ENCODE data around the gene GJD4. TPM values are rescaled to one million over a fixed set of nuclear protein-coding genes. Genes with fewer than 3 reads are reported as not detected.

GJD4 gene
- total RNA-seq, 1 donor from 2014 or later = not detected

- intact Hi-C loops (cut with DNase I) = no loop called here
- ATAC-seq = no peak
- DNase-seq (ENCODE audit: missing footprints) = no peak
Observed at GRCh38 chr10:35576730-35577129, 28.4 kb upstream of the GJD4 start.

DNA sequence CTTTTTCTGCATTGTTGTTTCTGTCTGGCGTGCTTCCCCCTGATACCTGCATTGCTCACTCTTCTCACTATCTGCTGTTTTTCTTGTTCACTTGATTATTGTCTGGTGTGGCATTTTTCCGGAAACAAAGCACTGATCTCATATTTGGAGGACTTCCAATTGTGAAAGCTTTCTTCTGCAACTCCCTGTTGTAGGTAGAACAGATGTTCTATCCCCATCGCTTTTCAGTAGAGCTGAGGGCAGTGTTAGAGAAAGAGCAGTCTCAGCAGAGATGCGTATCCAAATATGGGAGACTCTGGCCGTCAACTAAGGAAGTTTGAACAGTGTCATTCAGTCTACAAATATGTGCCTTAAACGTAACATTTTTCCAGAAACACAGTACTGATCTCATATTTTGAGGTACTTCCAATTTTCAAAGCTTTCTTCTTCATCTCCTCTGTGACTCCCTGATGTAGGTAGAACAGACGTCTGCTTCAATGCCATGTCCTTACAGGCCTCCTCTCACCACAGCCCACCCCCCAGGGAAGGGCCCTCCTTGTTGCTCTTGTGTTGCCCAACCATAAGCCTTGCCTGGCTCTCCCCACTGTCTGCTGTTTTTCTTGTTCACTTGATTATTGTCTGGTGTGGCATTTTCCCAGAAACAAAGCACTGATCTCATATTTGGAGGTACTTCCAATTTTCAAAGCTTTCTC lies 27.1 kb upstream of the GJD4 start:
- intact Hi-C loops (cut with DNase I) = no loop called here
- no peak for ATAC-seq

DNA sequence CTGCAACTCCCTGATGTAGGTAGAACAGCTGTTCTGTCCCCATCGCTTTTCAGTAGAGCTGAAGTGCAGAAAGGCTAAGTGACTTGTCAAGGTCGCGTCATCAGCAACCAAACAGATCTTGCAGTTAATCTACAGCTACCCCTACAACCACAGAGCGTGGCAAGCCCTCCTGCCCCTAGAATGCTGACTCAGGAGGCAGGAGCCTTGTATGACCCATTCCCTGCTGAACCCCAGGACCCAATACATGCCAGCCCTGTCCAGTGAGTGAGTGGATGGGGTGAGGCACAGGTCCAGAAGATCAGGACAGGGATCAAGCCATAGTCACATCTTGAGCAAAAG lies 26.6 kb upstream of the GJD4 start:
- ATAC-seq = no peak
- DNase-seq (ENCODE audit: missing footprints) = no peak
- intact Hi-C loops (cut with DNase I) = no loop called here

More for the DNA sequence above, 27.1 kb upstream of the GJD4 start:
- no peak for DNase-seq (ENCODE audit: missing footprints)

- DNase-seq (ENCODE audit: missing footprints) (no peak), ATAC-seq (no peak)
- intact Hi-C loops (cut with DNase I) = no loop called here
Observed at GRCh38 chr10:35579116-35579515, 26.0 kb upstream of the GJD4 start.

- ATAC-seq (no peak), DNase-seq (ENCODE audit: missing footprints) (no peak)
- intact Hi-C loops (cut with DNase I) = no loop called here
Observed at GRCh38 chr10:35579726-35580422, 25.3 kb upstream of the GJD4 start.

- DNase-seq (ENCODE audit: missing footprints) = no peak
- intact Hi-C loops (cut with DNase I) = no loop called here
Observed at GRCh38 chr10:35580423-35580770, 24.7 kb upstream of the GJD4 start.

GRCh38 chr10:35581655-35582054 lies 23.5 kb upstream of the GJD4 start:
- intact Hi-C loops (cut with DNase I) = no loop called here
- DNase-seq (ENCODE audit: missing footprints) (no peak), ATAC-seq (no peak)

More at GRCh38 chr10:35580423-35580770, 24.7 kb upstream of the GJD4 start:
- no peak for ATAC-seq

- DNase-seq (ENCODE audit: missing footprints) = no peak
- ATAC-seq = no peak
- intact Hi-C loops (cut with DNase I) = no loop called here
Observed at GRCh38 chr10:35584946-35585345, 20.2 kb upstream of the GJD4 start.

DNA sequence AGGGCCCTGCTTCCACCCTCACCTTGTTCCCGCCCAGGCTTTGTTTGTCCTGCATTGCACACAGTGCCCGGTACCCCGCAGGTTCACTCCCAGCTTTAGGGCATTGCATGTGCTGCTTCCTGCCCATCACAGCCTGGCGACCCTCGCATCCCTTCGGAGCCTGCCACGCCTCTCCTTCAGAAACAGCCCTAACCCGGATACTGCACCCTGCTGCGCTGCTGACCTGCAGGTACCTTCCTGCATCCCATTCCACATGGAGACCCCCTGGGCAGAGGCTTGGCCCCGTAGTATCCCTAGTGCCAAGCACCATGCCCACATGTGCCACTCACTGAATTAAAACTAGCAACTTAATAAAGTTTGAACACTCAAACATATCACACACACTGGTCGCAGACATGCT lies 19.8 kb upstream of the GJD4 start:
- ATAC-seq (no peak), DNase-seq (ENCODE audit: missing footprints) (no peak)

GRCh38 chr10:35585903-35586535 lies 19.1 kb upstream of the GJD4 start:
- intact Hi-C loops (cut with DNase I) = no loop called here
- DNase-seq (ENCODE audit: missing footprints) (no peak), ATAC-seq (no peak)

More for the DNA sequence above, 19.8 kb upstream of the GJD4 start:
- intact Hi-C loops (cut with DNase I) = no loop called here

DNA sequence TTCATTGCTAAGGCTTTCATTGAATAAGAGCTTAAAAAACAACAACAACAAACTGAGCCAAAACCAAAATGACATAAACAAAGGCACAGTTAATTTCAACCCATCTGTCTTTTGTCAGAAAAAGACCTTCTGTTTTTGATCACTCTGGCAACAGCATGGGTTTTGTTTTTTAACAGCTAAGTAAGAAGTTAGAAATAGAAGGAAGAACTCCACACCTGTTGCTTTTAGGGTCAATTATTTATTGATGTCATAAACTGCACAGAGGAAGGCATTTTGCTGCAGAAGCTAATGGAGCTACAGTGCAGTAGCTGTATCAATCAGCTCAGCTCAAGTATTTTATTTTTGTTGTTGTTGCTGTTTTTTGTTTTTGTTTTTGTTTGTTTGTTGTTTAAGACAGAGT lies 16.3 kb upstream of the GJD4 start:
- DNase-seq (ENCODE audit: missing footprints) (no peak), ATAC-seq (no peak)
- intact Hi-C loops (cut with DNase I) = loop anchor here (1.0 kb wide), 1 partner anchor 19 kb away; no protein-coding TSS in a partner anchor

- DNase-seq (ENCODE audit: missing footprints) (no peak), ATAC-seq (no peak)
- intact Hi-C loops (cut with DNase I) = loop anchor here (10.0 kb wide), 1 partner anchor 348 kb away; no protein-coding TSS in a partner anchor
Observed at GRCh38 chr10:35592441-35592840, 12.7 kb upstream of the GJD4 start.

DNA sequence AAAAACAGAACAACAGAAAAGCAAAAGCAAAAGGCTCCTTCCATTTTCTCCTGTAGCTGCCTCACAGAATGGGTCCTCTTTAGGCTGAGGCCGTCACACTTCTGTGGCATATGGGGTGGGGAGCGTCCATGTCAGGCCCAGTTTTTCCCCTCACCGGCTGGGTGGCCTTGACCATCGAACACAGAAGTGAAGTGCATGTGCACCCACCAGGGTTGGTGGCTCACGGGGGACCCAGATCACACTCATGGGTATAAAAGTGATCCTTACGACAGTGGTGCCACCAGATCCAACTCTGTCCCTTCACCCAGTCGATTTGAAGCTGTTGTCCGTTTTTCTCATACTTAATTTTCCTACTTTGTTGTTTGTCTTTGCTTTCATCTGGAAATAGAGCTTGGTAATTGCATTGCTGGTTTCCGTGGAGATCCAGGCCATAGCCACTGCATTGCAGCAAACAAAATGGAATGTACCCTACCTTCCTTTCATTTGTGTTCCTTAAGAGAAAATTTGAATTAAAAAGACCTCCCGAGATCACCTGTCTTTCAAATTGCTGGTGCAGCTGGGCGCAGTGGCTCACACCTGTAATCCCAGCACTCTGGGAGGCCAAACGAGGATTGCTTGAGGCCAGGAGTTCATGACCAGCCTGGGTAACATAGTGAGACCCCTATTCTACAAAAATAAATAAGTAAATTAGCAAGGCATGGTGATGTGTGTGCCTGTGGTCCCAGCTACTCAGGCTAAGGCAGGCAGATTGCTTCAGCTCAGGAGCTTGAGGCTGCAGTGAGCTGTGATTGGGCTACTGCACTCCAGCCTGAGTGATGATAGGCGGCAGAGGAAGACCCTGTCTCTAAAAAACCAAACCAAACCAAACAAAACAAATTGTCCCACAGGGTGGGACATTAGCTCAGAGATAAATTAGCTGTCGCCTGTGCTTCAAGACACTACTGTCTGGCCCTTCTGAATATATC lies 10.7 kb upstream of the GJD4 start:
- intact Hi-C loops (cut with DNase I) = loop anchor here (10.0 kb wide), 1 partner anchor 350 kb away; no protein-coding TSS in a partner anchor
- DNase-seq (ENCODE audit: missing footprints) (no peak), ATAC-seq (no peak)

DNA sequence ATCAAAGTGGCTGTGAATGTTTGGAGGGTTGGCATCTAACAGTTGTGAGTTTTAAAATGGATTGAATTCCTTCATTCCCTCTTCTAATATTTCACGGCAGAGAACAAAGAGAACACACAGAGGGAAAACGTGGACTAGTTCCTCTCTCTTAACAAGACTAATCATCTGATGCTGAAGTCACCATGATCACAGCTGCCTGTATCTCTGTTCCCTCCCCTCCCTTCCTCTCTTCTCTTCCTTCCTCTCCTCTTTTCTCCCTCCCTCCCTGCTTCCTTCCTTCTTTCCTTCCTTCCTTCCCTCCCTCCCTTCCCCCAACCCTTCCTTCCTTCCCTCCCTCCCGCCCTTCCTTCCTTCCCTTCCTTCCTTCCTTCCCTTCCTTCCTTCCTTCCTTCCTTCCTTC lies 10.0 kb upstream of the GJD4 start:
- ATAC-seq (no peak), DNase-seq (ENCODE audit: missing footprints) (no peak)
- intact Hi-C loops (cut with DNase I) = loop anchor here (10.0 kb wide), 1 partner anchor 350 kb away; no protein-coding TSS in a partner anchor

- DNase-seq (ENCODE audit: missing footprints) = no peak
- ATAC-seq = no peak
- intact Hi-C loops (cut with DNase I) = loop anchor here (10.0 kb wide), 1 partner anchor 354 kb away; no protein-coding TSS in a partner anchor
Observed at GRCh38 chr10:35598379-35598778, 6.8 kb upstream of the GJD4 start.

DNA sequence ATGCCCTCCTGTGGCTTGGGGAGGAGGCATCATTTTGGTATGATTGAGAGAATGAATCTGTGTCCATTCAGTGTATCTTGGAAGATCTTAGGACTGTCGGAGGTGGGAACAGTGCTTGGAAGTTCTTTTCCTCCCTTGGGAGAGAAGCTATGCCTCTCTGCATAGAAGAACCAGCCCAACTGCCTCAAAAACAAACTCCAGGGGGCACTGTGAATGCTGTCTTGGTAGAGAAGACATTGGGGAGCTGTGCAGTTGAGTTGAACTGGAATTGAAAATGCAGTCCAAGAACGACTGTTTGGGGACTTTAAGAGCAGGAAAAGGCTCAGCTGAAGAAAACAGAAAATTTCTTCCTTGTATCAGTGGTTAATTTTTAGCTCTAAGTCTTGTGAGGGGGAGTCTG lies 4.9 kb upstream of the GJD4 start:
- ATAC-seq = no peak
- no peak for DNase-seq (ENCODE audit: missing footprints)
- intact Hi-C loops (cut with DNase I) = no loop called here

DNA sequence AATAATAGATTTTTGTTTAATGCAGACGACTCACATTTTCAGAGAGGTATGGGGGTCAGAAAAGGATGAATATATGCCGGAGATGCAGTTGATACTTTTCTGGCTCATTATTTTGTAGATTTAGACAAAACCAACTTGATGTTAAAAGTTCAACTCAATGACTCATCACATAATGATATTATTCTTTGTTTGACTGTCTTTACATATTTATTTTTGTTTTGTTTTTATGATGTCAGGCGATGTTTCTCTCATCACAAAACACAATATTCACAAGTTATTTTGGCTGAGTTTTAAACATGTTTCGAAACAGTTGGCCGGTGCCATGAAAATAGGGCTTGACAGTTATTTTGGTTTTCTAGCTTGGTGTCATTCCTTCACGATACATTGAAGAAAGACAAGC lies 1.3 kb downstream of the GJD4 start:
- DNase-seq (ENCODE audit: missing footprints) (no peak), ATAC-seq (no peak)
- intact Hi-C loops (cut with DNase I) = no loop called here

DNA sequence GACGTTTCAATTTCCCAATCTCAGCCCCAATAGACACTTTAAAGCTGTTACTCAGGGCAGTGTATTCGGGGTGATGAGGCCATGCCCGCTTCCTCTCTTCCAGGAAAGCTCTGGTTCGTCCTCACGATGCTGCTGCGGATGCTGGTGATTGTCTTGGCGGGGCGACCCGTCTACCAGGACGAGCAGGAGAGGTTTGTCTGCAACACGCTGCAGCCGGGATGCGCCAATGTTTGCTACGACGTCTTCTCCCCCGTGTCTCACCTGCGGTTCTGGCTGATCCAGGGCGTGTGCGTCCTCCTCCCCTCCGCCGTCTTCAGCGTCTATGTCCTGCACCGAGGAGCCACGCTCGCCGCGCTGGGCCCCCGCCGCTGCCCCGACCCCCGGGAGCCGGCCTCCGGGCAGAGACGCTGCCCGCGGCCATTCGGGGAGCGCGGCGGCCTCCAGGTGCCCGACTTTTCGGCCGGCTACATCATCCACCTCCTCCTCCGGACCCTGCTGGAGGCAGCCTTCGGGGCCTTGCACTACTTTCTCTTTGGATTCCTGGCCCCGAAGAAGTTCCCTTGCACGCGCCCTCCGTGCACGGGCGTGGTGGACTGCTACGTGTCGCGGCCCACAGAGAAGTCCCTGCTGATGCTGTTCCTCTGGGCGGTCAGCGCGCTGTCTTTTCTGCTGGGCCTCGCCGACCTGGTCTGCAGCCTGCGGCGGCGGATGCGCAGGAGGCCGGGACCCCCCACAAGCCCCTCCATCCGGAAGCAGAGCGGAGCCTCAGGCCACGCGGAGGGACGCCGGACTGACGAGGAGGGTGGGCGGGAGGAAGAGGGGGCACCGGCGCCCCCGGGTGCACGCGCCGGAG lies 2.6 kb downstream of the GJD4 start:
- intact Hi-C loops (cut with DNase I) = loop anchor here (1.0 kb wide), 1 partner anchor 19 kb away; no protein-coding TSS in a partner anchor
- no peak for DNase-seq (ENCODE audit: missing footprints)
- ATAC-seq = no peak
